Neutrophil (primary cell): ENCODE results near the gene MAN2B2.
A peak's percentile ranks its signal among the peaks of the same experiment; 100 is the strongest.

Experiments used
- H3K27ac ChIP-seq: fragments of 200-600 bp; sonication (generic); 2 replicates; pipeline ENCODE4 v1.5.1; 2016; ENCODE audit warnings: mild to moderate bottlenecking, moderate library complexity
- H3K27me3 ChIP-seq: fragments of 200-600 bp; sonication (generic); 2 replicates; pipeline ENCODE4 v1.6.0; 2016; ENCODE audit warnings: mild to moderate bottlenecking
- H3K36me3 ChIP-seq: fragments of 200-600 bp; sonication (generic); 2 replicates; pipeline ENCODE4 v1.5.1; 2017
- H3K4me1 ChIP-seq, 2 experiments: fragments of 200-600 bp in 1 of 2; sonication (generic) in 1 of 2; 1 replicate in 1 of 2; 2 replicates in 1 of 2; pipeline versions ENCODE4 v1.5.1 to v1.6.1; 2013 to 2016; ENCODE audit warnings: low read depth in 1 of 2, low read length in 1 of 2, mild to moderate bottlenecking in 1 of 2, moderate library complexity in 1 of 2; ENCODE audit not compliant: control insufficient read depth in 1 of 2, insufficient read depth in 1 of 2
- H3K4me3 ChIP-seq, 2 experiments: fragments of 200-600 bp in 1 of 2; sonication (generic) in 1 of 2; 1 replicate in 1 of 2; 2 replicates in 1 of 2; pipeline ENCODE4 v1.5.1; 2013 to 2016; ENCODE audit warnings: low read depth in 1 of 2, low read length in 1 of 2, mild to moderate bottlenecking in 1 of 2, moderate library complexity in 1 of 2
- H3K9me3 ChIP-seq: fragments of 200-600 bp; sonication (generic); 2 replicates; pipeline ENCODE4 v1.5.1; 2016
- CTCF ChIP-seq: fragments of 200-600 bp; sonication (generic); IDR thresholded peaks from 2 replicates; pipeline ENCODE4 v1.5.1; 2016; ENCODE audit warnings: antibody characterized with exemption

The MAN2B2 gene

GRCh38 chr4:6660430-6660829 is 85.4 kb downstream of the MAN2B2 start:
- peaks cover 84% of the 10 kb centered on the region for H3K27me3 ChIP-seq
- H3K27ac ChIP-seq: no peak overlapping the region
- no peaks in the 10 kb centered on the region for H3K36me3 ChIP-seq
- H3K9me3 ChIP-seq: no peaks in the 10 kb centered on the region
- no peak overlapping the region for H3K4me3 ChIP-seq
- TF ChIP-seq CTCF: no peak
- H3K4me1 ChIP-seq: peaks cover 20 to 23% of the 10 kb centered on the region in 2 experiments

GRCh38 chr4:6662591-6662990 is 87.6 kb downstream of the MAN2B2 start:
- peaks cover 20 to 23% of the 10 kb centered on the region in 2 experiments for H3K4me1 ChIP-seq
- H3K4me3 ChIP-seq: no peak overlapping the region
- no peaks in the 10 kb centered on the region for H3K36me3 ChIP-seq
- H3K27ac ChIP-seq: no peak overlapping the region
- no peak for TF ChIP-seq CTCF
- no peaks in the 10 kb centered on the region for H3K9me3 ChIP-seq
- H3K27me3 ChIP-seq: peaks cover 85% of the 10 kb centered on the region

GRCh38 chr4:6663596-6664393 is 88.8 kb downstream of the MAN2B2 start:
- Histone ChIP-seq H3K4me1 (peaks cover 12 to 16% of the 10 kb centered on the region in 2 experiments), H3K4me3 (peak overlapping the region in 1 of 2 experiments; percentile 7), H3K36me3 (no peaks in the 10 kb centered on the region), H3K27ac (no peak overlapping the region), H3K9me3 (no peaks in the 10 kb centered on the region), H3K27me3 (peaks cover 73% of the 10 kb centered on the region)
- TF ChIP-seq CTCF: no peak

- no peak for TF ChIP-seq CTCF
- H3K4me1 ChIP-seq: peaks cover 6 to 11% of the 10 kb centered on the region in 2 experiments
- H3K4me3 ChIP-seq: no peak overlapping the region
- H3K27ac ChIP-seq: no peak overlapping the region
- no peaks in the 10 kb centered on the region for H3K9me3 ChIP-seq
- H3K27me3 ChIP-seq: peaks cover 58% of the 10 kb centered on the region
- no peaks in the 10 kb centered on the region for H3K36me3 ChIP-seq
Measured at GRCh38 chr4:6665320-6665654, 90.3 kb downstream of the MAN2B2 start.

- Histone ChIP-seq H3K36me3 (no peaks in the 10 kb centered on the region), H3K4me3 (no peak overlapping the region), H3K27ac (no peak overlapping the region), H3K27me3 (peaks cover 27% of the 10 kb centered on the region), H3K9me3 (no peaks in the 10 kb centered on the region), H3K4me1 (peaks cover 10 to 15% of the 10 kb centered on the region in 2 experiments)
- no peak for TF ChIP-seq CTCF
Measured at GRCh38 chr4:6668391-6668790, 93.4 kb downstream of the MAN2B2 start.
